DMS153 treated with DMSO at 0.1 percent for 48 hours (cell line): Measurements from ENCODE around the gene ALDH2.
"Not testable (repeated sequence)": the region's sequence is repeated elsewhere in the genome, so short reads cannot be mapped to it uniquely, and the experiment has no call there.

Experiments
- DNase-seq: peaks from one replicate; lab custom pipeline; 2025; ENCODE audit not compliant: unreplicated experiment; lab: John Stamatoyannopoulos, UW

Gene ALDH2

DNA sequence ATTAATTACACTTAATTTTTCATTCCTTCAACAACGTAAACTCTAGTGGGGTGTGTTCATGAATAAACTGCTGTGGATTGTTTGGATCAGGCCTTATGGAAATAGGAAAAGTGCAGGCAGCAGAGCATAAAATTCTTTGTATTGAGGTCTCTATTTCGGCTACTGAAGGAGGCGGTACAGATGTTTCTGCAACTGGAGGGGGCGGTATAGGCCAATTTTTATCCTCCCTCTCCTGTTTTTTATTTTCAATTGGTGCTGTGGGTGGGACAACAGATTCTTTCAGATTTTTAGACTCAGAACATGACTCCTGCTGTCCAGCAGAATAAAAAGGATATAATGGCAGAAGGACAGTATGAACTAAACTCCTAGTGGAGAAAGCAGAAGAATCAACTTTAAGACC lies 57.6 kb downstream of the ALDH2 start:
- not testable (repeated sequence) for DNase-seq

DNA sequence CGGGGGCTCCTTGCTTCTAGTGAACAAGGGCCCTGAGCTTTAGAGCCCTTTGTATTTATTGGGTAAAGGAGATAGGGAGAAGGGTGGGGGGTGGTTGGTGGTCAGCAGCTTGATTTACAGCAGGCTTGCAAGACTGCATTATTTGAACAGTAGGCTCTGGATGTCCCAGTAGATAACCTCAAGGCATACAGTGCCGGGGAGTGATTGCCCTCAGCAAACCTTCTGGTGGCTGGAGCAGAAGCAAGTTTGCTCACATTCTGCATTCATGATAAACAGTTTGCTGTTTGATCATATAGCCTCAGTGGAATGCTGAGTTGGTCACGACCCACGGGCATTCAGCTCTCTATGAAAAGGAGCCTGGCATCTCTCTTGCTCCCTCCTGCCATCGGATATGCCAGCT lies 58.8 kb downstream of the ALDH2 start:
- DNase-seq: no peak

DNA sequence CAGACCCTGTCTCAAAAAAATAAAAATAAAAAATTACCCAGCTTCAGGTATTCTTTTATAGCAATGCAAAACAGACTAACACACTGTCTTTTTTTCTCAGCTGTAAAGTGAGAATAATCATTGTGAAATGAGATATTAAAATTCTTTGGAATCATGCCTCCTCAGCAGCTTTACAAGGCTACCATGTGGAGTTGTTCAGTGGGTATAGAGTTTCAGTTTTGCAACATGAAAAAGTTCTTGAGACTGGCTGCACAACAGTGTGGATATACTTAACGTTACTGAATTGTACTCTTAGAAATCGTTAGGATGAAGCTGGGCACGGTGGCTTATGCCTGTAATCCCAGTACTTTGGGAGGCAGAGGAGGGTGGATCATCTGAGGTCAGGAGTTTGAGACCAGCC lies 59.6 kb downstream of the ALDH2 start:
- no peak for DNase-seq

DNA sequence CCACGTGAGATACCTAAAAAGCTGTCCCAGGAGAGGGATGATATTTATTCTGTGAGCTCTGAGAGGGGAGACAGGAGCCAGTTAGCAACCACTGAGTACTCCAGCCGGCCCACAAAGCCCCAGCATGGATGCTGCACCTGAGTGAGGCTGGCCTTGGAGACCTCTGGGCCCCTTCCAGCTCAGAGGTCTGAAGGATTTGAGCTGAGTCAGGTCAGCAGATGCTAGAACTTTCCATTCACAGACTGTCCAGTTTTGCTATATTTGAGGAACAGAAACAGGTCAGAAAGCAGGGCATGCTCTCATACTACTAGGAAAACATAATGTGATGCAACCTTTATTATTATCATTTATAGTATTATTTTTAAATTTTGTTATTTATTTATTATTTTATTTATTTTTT lies 60.3 kb downstream of the ALDH2 start:
- no peak for DNase-seq

DNA sequence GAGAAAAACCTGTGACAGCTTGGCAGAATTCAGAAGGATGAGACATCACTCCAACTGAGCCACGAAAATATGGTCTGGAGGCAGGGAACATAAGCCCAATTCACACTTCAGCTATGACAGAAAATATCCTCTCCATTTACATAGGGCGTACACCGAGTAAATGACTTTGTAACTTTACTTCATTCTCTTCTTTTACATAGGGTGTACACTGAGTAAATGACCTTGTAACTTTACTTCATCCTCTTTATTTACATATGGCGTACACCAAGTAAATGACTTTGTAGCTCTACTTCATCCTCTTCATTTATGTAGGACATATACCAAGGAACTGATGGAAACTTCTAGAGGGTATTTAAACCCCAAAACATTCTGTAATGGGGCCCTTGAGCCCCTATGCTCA lies 61.2 kb downstream of the ALDH2 start:
- no peak for DNase-seq

GRCh38 chr12:111828338-111828979 lies 61.7 kb downstream of the ALDH2 start:
- DNase-seq: no peak

DNA sequence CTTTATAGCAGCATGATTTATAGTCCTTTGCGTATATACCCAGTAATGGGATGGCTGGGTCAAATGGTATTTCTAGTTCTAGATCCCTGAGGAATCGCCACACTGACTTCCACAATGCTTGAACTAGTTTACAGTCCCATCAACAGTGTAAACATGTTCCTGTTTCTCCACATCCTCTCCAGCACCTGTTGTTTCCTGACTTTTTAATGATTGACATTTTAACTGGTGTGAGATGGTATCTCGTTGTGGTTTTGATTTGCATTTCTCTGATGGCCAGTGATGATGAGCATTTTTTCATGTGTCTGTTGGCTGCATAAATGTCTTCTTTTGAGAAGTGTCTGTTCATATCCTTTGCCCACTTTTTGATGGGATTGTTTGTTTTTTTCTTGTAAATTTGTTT lies 62.9 kb downstream of the ALDH2 start:
- DNase-seq: not testable (repeated sequence)

DNA sequence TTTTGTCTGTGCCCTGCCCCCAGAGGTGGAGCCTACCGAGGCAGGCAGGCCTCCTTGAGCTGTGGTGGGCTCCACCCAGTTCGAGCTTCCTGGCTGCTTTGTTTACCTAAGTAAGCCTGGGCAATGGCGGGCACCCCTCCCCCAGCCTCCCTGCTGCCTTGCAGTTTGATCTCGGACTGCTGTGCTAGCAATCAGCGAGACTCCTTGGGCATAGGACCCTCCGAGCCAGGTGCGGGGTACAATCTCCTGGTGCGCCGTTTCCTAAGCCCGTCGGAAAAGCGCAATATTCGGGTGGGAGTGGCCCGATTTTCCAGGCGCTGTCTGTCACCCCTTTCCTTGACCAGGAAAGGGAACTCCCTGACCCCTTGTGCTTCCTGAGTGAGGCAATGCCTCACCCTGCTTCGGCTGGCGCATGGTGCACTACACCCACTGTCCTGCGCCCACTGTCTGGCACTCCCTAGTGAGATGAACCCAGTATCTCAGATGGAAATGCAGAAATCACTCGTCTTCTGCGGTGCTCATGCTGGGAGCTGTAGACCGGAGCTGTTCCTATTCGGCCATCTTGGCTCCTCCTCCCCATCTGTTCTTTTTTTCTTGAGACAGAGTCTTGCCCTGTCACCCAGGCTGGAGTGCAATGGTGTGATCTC lies 68.1 kb downstream of the ALDH2 start:
- DNase-seq: not testable (repeated sequence)

GRCh38 chr12:111835531-111836181 lies 68.9 kb downstream of the ALDH2 start:
- not testable (repeated sequence) for DNase-seq

DNA sequence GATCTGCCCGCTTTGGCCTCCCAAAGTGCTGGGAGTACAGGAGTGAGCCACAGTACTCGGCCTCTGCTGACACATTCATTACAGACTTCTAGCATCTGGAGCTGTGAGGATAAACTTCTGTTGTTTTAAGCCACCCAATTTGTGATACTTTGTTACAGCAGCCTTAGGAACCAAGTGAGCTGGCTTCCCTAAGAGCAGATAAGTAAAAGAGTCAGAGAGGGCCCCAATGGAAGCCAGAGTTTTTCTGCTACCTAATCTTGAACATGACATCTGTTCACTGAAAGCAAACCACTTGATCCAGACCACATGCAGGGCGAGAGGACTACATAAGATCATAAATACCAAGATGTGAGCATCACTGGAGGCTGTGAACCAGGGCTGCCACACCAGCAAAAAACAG lies 71.6 kb downstream of the ALDH2 start:
- DNase-seq: no peak

GRCh38 chr12:111840807-111841206 lies 74.1 kb downstream of the ALDH2 start:
- DNase-seq: no peak

GRCh38 chr12:111841236-111841749 lies 74.6 kb downstream of the ALDH2 start:
- no peak for DNase-seq

- DNase-seq: peak; percentile 88
Observed at GRCh38 chr12:111841750-111842555, 75.2 kb downstream of the ALDH2 start, which contains the start of gene MAPKAPK5. MAPKAPK5 (plus strand) TSS chr12:111842228; CDS start chr12:111842734, 506 bp downstream.

DNA sequence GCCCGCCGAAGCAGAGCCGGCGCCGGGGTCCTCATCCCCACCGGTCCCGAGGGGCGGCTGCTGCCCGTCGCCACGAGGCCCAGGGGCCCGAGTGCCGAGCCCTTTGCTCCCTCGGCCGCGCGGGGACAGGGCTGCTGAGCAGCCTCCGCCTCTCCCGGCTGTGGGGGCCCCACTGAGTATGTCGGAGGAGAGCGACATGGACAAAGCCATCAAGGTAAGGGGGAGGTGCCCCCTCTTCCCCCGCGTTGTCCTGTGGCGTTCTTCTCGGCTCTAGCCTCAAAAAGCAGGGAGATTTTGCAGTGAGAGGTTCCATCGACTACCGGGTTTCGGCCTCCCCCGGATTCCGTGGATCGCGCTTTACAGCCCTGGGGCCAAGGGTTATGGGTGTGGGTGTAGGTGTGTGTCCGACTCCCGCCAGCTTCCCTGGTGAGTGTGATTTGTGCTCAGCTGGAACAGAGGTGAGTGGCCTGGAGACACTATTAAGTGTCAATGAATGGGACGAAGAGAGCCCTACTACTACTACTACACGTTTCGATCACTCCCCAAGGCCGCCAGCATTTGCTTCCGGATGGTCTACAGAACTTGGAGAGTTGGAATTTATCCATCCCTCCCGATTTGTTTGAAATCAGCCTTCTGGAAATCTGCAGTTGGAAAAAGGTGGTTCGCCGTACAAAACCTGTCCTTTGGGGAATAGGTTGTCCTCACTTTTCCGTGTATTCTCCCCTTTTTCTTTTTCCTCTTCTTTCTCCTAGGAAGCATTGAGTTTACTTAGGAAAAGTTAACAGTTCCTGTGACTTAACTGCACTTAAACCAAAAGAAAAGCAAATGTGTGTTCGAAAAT lies 76.0 kb downstream of the ALDH2 start:
- no peak for DNase-seq

DNA sequence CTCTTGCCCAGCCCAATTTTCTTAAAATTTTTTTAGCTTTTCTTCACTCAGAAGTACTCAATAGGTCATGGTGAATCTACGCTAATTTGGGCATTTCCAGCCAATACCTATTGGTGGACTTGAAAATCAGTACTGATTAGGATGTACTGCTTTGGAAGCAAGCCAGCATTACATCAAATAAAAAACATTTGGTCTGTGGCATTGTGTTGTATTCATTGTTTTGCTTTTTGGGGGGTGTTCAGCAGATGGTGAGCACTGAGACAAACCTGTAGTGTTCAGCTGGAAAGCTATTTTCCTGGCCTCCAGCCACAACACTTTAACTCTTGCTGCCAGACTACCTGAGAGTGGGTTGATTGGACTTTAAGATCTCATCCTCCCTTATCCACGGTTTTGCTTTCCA lies 79.3 kb downstream of the ALDH2 start:
- DNase-seq: no peak

DNA sequence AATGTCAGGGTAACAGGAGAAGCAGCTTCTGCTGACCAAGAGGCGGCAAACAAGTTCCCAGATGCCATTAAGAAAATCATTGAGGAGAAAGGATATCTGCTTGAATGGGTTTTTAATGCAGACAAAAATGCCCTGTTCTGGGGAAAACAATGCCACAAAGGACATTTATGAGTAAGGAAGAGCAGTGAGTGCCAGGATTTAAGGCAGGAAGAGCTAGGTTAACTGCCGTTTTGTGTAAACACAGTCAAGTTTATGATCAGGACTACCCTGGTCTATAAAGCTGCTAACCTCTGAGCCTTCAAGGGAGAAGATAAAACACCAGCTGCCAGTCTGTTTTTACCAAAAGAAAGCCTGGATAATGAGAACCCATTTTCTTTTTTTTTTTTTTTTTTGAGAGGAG lies 83.8 kb downstream of the ALDH2 start:
- no peak for DNase-seq

GRCh38 chr12:111858186-111858585 lies 91.5 kb downstream of the ALDH2 start:
- no peak for DNase-seq

GRCh38 chr12:111858778-111859177 lies 92.0 kb downstream of the ALDH2 start:
- DNase-seq: no peak

DNA sequence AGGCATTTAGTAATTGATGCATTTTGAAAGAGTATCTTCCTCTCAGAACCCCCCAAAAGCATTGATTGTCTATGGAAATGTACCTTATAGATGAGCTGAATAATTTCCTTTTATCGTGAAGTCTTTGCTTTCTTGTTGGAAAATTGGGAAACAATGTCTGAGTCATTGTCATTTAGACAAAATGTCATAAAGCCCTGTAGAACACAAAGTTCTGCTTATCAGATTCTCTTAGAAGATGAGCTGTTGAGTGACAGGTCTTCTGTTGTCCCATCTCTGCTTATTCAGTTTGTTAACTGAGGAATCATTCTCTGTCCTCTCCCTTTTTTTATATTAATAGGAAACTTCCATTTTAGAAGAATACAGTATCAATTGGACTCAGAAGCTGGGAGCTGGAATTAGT lies 98.2 kb downstream of the ALDH2 start:
- no peak for DNase-seq
